Measurements from ENCODE around the gene SEM1. TPM values are rescaled to one million over a fixed set of nuclear protein-coding genes. Genes with fewer than 3 reads are reported as not detected.

Gene SEM1
- total RNA-seq, 1 experiment from 2014 or later: 267 TPM

DNA sequence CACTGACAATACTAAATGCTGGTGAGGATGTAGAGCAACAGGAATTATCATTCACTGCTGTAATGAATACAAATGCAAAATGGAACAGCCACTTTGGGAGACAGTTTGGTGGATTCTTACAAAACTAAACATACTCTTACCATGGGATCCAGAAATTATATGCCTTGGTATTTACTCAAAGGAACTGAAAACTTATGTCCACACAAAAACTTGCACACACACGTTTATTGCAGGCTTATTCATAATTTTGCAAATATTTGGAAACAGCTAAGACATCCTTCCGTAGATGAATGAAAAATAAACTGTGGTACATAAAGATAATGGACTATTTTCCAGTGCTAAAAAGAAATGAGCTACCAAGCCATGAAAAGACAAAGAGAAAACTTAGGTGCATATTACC, 69.6 kb downstream of the SEM1 start:
- in situ Hi-C loops (cut with HindIII; ENCODE audit: low pct_unique_long_range_greater_than_20kb, low sequenced_read_pairs): no loop called here

More for the DNA sequence above, 69.6 kb downstream of the SEM1 start:
- no peak for DNase-seq (ENCODE audit: low read depth, low spot score)
